Activated CD4-positive, alpha-beta T cell treated with anti-CD3 and anti-CD28 coated beads for 36 hours (primary cell): Measurements from ENCODE around the gene ZC3H18. TPM values are rescaled to one million over a fixed set of nuclear protein-coding genes. Genes with fewer than 3 reads are reported as not detected.

Source experiments
- ATAC-seq: fragments of 200-7000 bp; cut with Tn5 transposase; one replicate; pipeline ENCODE4 v1.10.0; 2021; ENCODE audit warnings: mild to moderate bottlenecking, moderate library complexity
- CTCF ChIA-PET: fragments of 350-600 bp; sonication (Branson Sonifier 250); formaldehyde crosslinking; loops from one replicate; lab custom pipeline; 2021; ENCODE audit warnings: antibody characterized with exemption; lab: Charles Lee
- POLR2A ChIA-PET: fragments of 350-600 bp; sonication (Branson Sonifier 250); formaldehyde crosslinking; loops from one replicate; lab custom pipeline; 2021; ENCODE audit warnings: antibody characterized with exemption, inconsistent platforms; lab: Charles Lee
- DNase-seq: peaks from one replicate; pipeline ENCODE4 v3.0.0-alpha.2; 2020
- H3K27ac Mint-ChIP-seq: one replicate; pipeline ENCODE4 v1.8.0; 2021; ENCODE audit warnings: mixed read lengths
- H3K27me3 Mint-ChIP-seq: one replicate; pipeline ENCODE4 v1.8.0; 2021; ENCODE audit warnings: mixed read lengths
- H3K36me3 Mint-ChIP-seq: one replicate; pipeline ENCODE4 v1.8.0; 2021; ENCODE audit warnings: low read depth, mixed read lengths
- H3K4me1 Mint-ChIP-seq: one replicate; pipeline ENCODE4 v1.8.0; 2021; ENCODE audit warnings: mixed read lengths
- H3K4me3 Mint-ChIP-seq: one replicate; pipeline ENCODE4 v1.8.0; 2021; ENCODE audit warnings: mild to moderate bottlenecking, moderate library complexity, mixed read lengths
- H3K9me3 Mint-ChIP-seq: one replicate; pipeline ENCODE4 v1.8.0; 2021; ENCODE audit warnings: low read depth, mixed read lengths
- intact Hi-C, 2 experiments: fragments of 100-400 bp; cut with DNase I in 1 of 2; cut with micrococcal nuclease in 1 of 2; formaldehyde crosslinking; loops; one replicate each; pipeline versions ENCODE4 v1.14.2 to v1.15.1; 2022 to 2024; cut with DNase I, micrococcal nuclease
- total RNA-seq, 2 experiments: library from RNA; stranded (reverse); gene quantifications; one replicate each; pipeline ENCODE4 v1.2.3, GENCODE V29; 2021

The ZC3H18 gene
- total RNA-seq, 2 experiments from 2014 or later, result 70.0 to 76.4 TPM

- Mint-ChIP-seq H3K9me3 (no peaks in the 10 kb centered on the region), H3K27ac (no peak overlapping the region), H3K4me1 (peaks cover 18% of the 10 kb centered on the region), H3K4me3 (no peak overlapping the region), H3K27me3 (no peaks in the 10 kb centered on the region), H3K36me3 (peaks cover 37% of the 10 kb centered on the region)
- ChIA-PET POLR2A (no interaction called here), CTCF (no interaction called here)
- no peak for DNase-seq
- intact Hi-C loops, result loop anchor here in 1 of 2 experiments (10.0 kb wide), 1 partner anchor 155 kb away; the partner anchor contains the start of gene PIEZO1
- no peak for ATAC-seq
These were observed 59.6 kb downstream of the ZC3H18 start for GRCh38 chr16:88629835-88630234.

- Mint-ChIP-seq H3K36me3 (peaks cover 37% of the 10 kb centered on the region), H3K4me1 (peaks cover 19% of the 10 kb centered on the region), H3K27ac (no peak overlapping the region), H3K4me3 (no peak overlapping the region), H3K9me3 (no peaks in the 10 kb centered on the region), H3K27me3 (peaks cover 3% of the 10 kb centered on the region)
- no peak for ATAC-seq
- no peak for DNase-seq
- POLR2A ChIA-PET, result no interaction called here
- intact Hi-C loops, result loop anchor here in 1 of 2 experiments (10.0 kb wide), 1 partner anchor 154 kb away; the partner anchor contains the start of gene PIEZO1
- CTCF ChIA-PET, result no interaction called here
These were observed 60.2 kb downstream of the ZC3H18 start for GRCh38 chr16:88630433-88630832.

GRCh38 chr16:88630941-88631340, 60.7 kb downstream of the ZC3H18 start:
- Mint-ChIP-seq H3K27me3 (peaks cover 4% of the 10 kb centered on the region), H3K4me1 (peaks cover 18% of the 10 kb centered on the region), H3K27ac (no peak overlapping the region), H3K9me3 (no peaks in the 10 kb centered on the region), H3K4me3 (no peak overlapping the region), H3K36me3 (peaks cover 35% of the 10 kb centered on the region)
- ATAC-seq, result no peak
- DNase-seq, result no peak
- ChIA-PET CTCF (no interaction called here), POLR2A (no interaction called here)
- intact Hi-C loops, result loop anchor here in 1 of 2 experiments (10.0 kb wide), 1 partner anchor 154 kb away; the partner anchor contains the start of gene PIEZO1

- H3K36me3 Mint-ChIP-seq, result peaks cover 32% of the 10 kb centered on the region
- intact Hi-C loops, result loop anchor here in 1 of 2 experiments (10.0 kb wide), 1 partner anchor 153 kb away; the partner anchor contains the start of gene PIEZO1
- peaks cover 5% of the 10 kb centered on the region for H3K27me3 Mint-ChIP-seq
- no peak for ATAC-seq
- H3K4me3 Mint-ChIP-seq, result no peak overlapping the region
- H3K27ac Mint-ChIP-seq, result no peak overlapping the region
- no peak for DNase-seq
- no peaks in the 10 kb centered on the region for H3K9me3 Mint-ChIP-seq
- ChIA-PET POLR2A (no interaction called here), CTCF (interaction anchor here (1.1 kb wide), 1 partner anchor 35 kb away, joined by 3 read pairs; no protein-coding TSS in a partner anchor)
- H3K4me1 Mint-ChIP-seq, result peaks cover 21% of the 10 kb centered on the region
These were observed 61.2 kb downstream of the ZC3H18 start for GRCh38 chr16:88631384-88631783.

- POLR2A ChIA-PET, result interaction anchor here (0.6 kb wide), 1 partner anchor 1082 kb away, joined by 3 read pairs; no protein-coding TSS in a partner anchor
- H3K27ac Mint-ChIP-seq, result no peak overlapping the region
- H3K36me3 Mint-ChIP-seq, result peaks cover 27% of the 10 kb centered on the region
- H3K4me1 Mint-ChIP-seq, result peaks cover 23% of the 10 kb centered on the region
- DNase-seq (no peak), ATAC-seq (no peak)
- H3K27me3 Mint-ChIP-seq, result peaks cover 5% of the 10 kb centered on the region
- intact Hi-C loops, result loop anchor here (2.0 to 10.0 kb wide), 2 partner anchors 61 to 153 kb away; partner anchors contain the start of genes PIEZO1 (in 1 of the 2) and ZC3H18 (in 1 of the 2)
- H3K4me3 Mint-ChIP-seq, result no peak overlapping the region
- no peaks in the 10 kb centered on the region for H3K9me3 Mint-ChIP-seq
- CTCF ChIA-PET, result interaction anchor here (1.1 kb wide), 1 partner anchor 35 kb away, joined by 3 read pairs; no protein-coding TSS in a partner anchor
These were observed 61.9 kb downstream of the ZC3H18 start for GRCh38 chr16:88631920-88632586.

GRCh38 chr16:88632587-88632930, 62.4 kb downstream of the ZC3H18 start:
- POLR2A ChIA-PET, result interaction anchor here (0.6 kb wide), 1 partner anchor 1082 kb away, joined by 3 read pairs; no protein-coding TSS in a partner anchor
- H3K36me3 Mint-ChIP-seq, result peaks cover 25% of the 10 kb centered on the region
- CTCF ChIA-PET, result interaction anchor here (1.1 to 1.3 kb wide), 2 partner anchors 36 to 82 kb away, joined by 3 read pairs; no protein-coding TSS in a partner anchor
- peaks cover 9% of the 10 kb centered on the region for H3K27me3 Mint-ChIP-seq
- H3K27ac Mint-ChIP-seq, result no peak overlapping the region
- intact Hi-C loops, result loop anchor here (2.0 to 10.0 kb wide), 2 partner anchors 62 to 152 kb away; partner anchors contain the start of genes PIEZO1 (in 1 of the 2) and ZC3H18 (in 1 of the 2)
- H3K4me1 Mint-ChIP-seq, result peaks cover 28% of the 10 kb centered on the region
- DNase-seq (no peak), ATAC-seq (no peak)
- no peak overlapping the region for H3K4me3 Mint-ChIP-seq
- no peaks in the 10 kb centered on the region for H3K9me3 Mint-ChIP-seq

GRCh38 chr16:88633684-88634140, 63.5 kb downstream of the ZC3H18 start:
- H3K4me1 Mint-ChIP-seq, result peaks cover 38% of the 10 kb centered on the region
- DNase-seq (peak; percentile 81), ATAC-seq (peak; percentile 53)
- POLR2A ChIA-PET, result no interaction called here
- H3K27me3 Mint-ChIP-seq, result peaks cover 16% of the 10 kb centered on the region
- peak overlapping the region; percentile 56 for H3K4me3 Mint-ChIP-seq
- H3K36me3 Mint-ChIP-seq, result peaks cover 23% of the 10 kb centered on the region
- intact Hi-C loops, result loop anchor here (1.0 to 10.0 kb wide), 7 partner anchors 17 to 151 kb away; partner anchors contain the start of genes CYBA (in 2 of the 2), MVD (in 1 of the 2), PIEZO1 (in 1 of the 2) and SNAI3 (in 1 of the 2)
- CTCF ChIA-PET, result interaction anchor here (0.6 to 1.3 kb wide), 4 partner anchors 84 to 176 kb away, joined by 3 read pairs; no protein-coding TSS in a partner anchor
- H3K9me3 Mint-ChIP-seq, result no peaks in the 10 kb centered on the region
- no peak overlapping the region for H3K27ac Mint-ChIP-seq

- Mint-ChIP-seq H3K27ac (no peak overlapping the region), H3K4me3 (peak overlapping the region; percentile 56), H3K4me1 (peaks cover 40% of the 10 kb centered on the region), H3K27me3 (peaks cover 16% of the 10 kb centered on the region), H3K36me3 (peaks cover 19% of the 10 kb centered on the region), H3K9me3 (no peaks in the 10 kb centered on the region)
- intact Hi-C loops, result loop anchor here (1.0 to 10.0 kb wide), 6 partner anchors 16 to 150 kb away; partner anchors contain the start of genes CYBA (in 2 of the 2), MVD (in 1 of the 2), PIEZO1 (in 1 of the 2) and SNAI3 (in 1 of the 2)
- peak; percentile 74 for DNase-seq
- ChIA-PET POLR2A (no interaction called here), CTCF (interaction anchor here (0.6 kb wide), 1 partner anchor 138 kb away, joined by 3 read pairs; no protein-coding TSS in a partner anchor)
- peak; percentile 30 for ATAC-seq
These were observed 64.2 kb downstream of the ZC3H18 start for GRCh38 chr16:88634141-88634993.

GRCh38 chr16:88634994-88635670, 64.9 kb downstream of the ZC3H18 start:
- intact Hi-C loops, result loop anchor here (1.0 to 10.0 kb wide), 6 partner anchors 16 to 150 kb away; partner anchors contain the start of genes CYBA (in 2 of the 2), MVD (in 1 of the 2), PIEZO1 (in 1 of the 2) and SNAI3 (in 1 of the 2)
- DNase-seq, result no peak
- POLR2A ChIA-PET, result no interaction called here
- peak overlapping the region; percentile 56 for H3K4me3 Mint-ChIP-seq
- CTCF ChIA-PET, result no interaction called here
- peaks cover 42% of the 10 kb centered on the region for H3K4me1 Mint-ChIP-seq
- ATAC-seq, result no peak
- H3K27me3 Mint-ChIP-seq, result peaks cover 20% of the 10 kb centered on the region
- H3K27ac Mint-ChIP-seq, result peak overlapping the region; percentile 31
- H3K36me3 Mint-ChIP-seq, result peaks cover 14% of the 10 kb centered on the region
- H3K9me3 Mint-ChIP-seq, result no peaks in the 10 kb centered on the region

- DNase-seq (no peak), ATAC-seq (no peak)
- Mint-ChIP-seq H3K4me1 (peaks cover 44% of the 10 kb centered on the region), H3K36me3 (peaks cover 14% of the 10 kb centered on the region), H3K27me3 (peaks cover 23% of the 10 kb centered on the region), H3K4me3 (no peak overlapping the region), H3K9me3 (no peaks in the 10 kb centered on the region), H3K27ac (no peak overlapping the region)
- CTCF ChIA-PET, result no interaction called here
- intact Hi-C loops, result loop anchor here (2.0 to 10.0 kb wide), 3 partner anchors 15 to 149 kb away; partner anchors contain the start of genes CYBA (in 1 of the 2) and PIEZO1 (in 1 of the 2)
- POLR2A ChIA-PET, result no interaction called here
These were observed 65.6 kb downstream of the ZC3H18 start for GRCh38 chr16:88635671-88636319.
